Stomach (tissue), 4 donors: ENCODE measurements around the gene FITM2.

ENCODE experiments used
- EP300 ChIP-seq: sonication (generic); formaldehyde crosslinking; IDR thresholded peaks from one replicate; pipeline ENCODE4 v1.6.1; 2017; ENCODE audit warnings: antibody characterized with exemption
- POLR2A ChIP-seq, 4 donors: fragments of 450-650 bp; IDR thresholded peaks; one replicate each; pipeline ENCODE4 v1.6.1; 2016; ENCODE audit warnings: antibody characterized with exemption in 4 of 4, control low read depth in 2 of 4, mild to moderate bottlenecking in 1 of 4, moderate library complexity in 1 of 4
- POLR2AphosphoS5 ChIP-seq, 3 donors: sonication (generic); formaldehyde crosslinking; IDR thresholded peaks; one replicate each; pipeline ENCODE4 v1.6.1; 2016; ENCODE audit warnings: antibody characterized with exemption in 3 of 3
- TF ChIP-seq, protein P1 (sequence below), 7 experiments: fragments of 450-650 bp in 4 of 7; fragments of 200-600 bp in 3 of 7; sonication (generic) in 3 of 7; IDR thresholded peaks; one replicate each; pipeline ENCODE4 v1.5.1; 2016 to 2019; ENCODE audit warnings: antibody characterized with exemption in 7 of 7, control low read depth in 2 of 7, mild to moderate bottlenecking in 1 of 7

DNA sequence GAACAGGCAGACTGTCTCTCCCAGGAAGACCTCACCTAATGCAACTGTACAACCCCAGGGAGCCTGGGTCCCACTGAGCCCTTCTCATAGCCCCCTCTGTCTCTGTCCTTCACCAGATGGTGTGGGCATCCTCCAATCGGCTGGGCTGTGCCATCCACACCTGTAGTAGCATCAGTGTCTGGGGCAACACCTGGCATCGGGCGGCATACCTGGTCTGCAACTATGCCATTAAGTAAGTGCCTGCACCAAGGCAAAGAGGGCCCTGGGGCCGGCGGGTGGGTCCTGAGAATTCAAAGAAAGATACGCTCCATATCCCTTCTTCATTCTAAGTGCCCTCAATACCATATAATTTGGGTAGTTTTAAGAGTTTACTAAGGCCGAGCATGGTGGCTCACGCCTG is 34.1 kb upstream of the FITM2 start:
- TF ChIP-seq, protein P1, sequence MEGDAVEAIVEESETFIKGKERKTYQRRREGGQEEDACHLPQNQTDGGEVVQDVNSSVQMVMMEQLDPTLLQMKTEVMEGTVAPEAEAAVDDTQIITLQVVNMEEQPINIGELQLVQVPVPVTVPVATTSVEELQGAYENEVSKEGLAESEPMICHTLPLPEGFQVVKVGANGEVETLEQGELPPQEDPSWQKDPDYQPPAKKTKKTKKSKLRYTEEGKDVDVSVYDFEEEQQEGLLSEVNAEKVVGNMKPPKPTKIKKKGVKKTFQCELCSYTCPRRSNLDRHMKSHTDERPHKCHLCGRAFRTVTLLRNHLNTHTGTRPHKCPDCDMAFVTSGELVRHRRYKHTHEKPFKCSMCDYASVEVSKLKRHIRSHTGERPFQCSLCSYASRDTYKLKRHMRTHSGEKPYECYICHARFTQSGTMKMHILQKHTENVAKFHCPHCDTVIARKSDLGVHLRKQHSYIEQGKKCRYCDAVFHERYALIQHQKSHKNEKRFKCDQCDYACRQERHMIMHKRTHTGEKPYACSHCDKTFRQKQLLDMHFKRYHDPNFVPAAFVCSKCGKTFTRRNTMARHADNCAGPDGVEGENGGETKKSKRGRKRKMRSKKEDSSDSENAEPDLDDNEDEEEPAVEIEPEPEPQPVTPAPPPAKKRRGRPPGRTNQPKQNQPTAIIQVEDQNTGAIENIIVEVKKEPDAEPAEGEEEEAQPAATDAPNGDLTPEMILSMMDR (IDR thresholded peaks at IDR 0.05): no peak
- TF ChIP-seq EP300: no peak
- TF ChIP-seq POLR2AphosphoS5 (IDR thresholded peaks at IDR 0.05): no peak
- no peak for TF ChIP-seq POLR2A (IDR thresholded peaks at IDR 0.05)
